IMR-90 (cell line): Measurements from ENCODE around the gene CYRIA. TPM values are rescaled to one million over a fixed set of nuclear protein-coding genes. Genes with fewer than 3 reads are reported as not detected.

Experiments
- ATAC-seq: fragments of 200-7000 bp; cut with Tn5 transposase; 2 replicates; pipeline ENCODE4 v1.9.1; 2020; ENCODE audit warnings: low read depth, mild to moderate bottlenecking, moderate library complexity
- BruUV-seq: library from RNA; stranded (reverse); fragments of 400-500 nt; replicated peaks from 2 replicates; lab custom pipeline; 2021; lab: Mats Ljungman, UMichigan
- CTCF ChIA-PET: fragments of 300-600 bp; formaldehyde crosslinking; extraction: SDS; loops from one replicate; lab custom pipeline; 2021; ENCODE audit warnings: antibody characterized with exemption; lab: Yijun Ruan, JAX
- POLR2A ChIA-PET: fragments of 300-600 bp; sonication (Branson Sonifier 250); formaldehyde crosslinking; loops from one replicate; lab custom pipeline; 2022; ENCODE audit warnings: antibody characterized with exemption; ENCODE audit not compliant: unreplicated experiment; lab: Charles Lee
- DNase-seq: peaks from one replicate; pipeline ENCODE4 v3.0.0; 2013
- H2AFZ ChIP-seq: replicated peaks from 2 replicates; pipeline ENCODE3; 2013; ENCODE audit warnings: low read length, mild to moderate bottlenecking; ENCODE audit not compliant: poor library complexity
- H2AK5ac ChIP-seq: 2 replicates; pipeline ENCODE4 v1.6.1; 2013; ENCODE audit warnings: low read depth, low read length, inconsistent platforms
- H2AK9ac ChIP-seq: replicated peaks from 2 replicates; pipeline ENCODE3; 2013; ENCODE audit warnings: mild to moderate bottlenecking, low read depth, low read length, moderate library complexity; ENCODE audit not compliant: poor library complexity
- H2BK120ac ChIP-seq: 2 replicates; pipeline ENCODE4 v1.6.1; 2013; ENCODE audit warnings: low read depth, low read length, inconsistent platforms
- H2BK15ac ChIP-seq: 3 replicates; pipeline ENCODE4 v1.6.1; 2013; ENCODE audit warnings: low read depth, low read length, inconsistent platforms
- H2BK20ac ChIP-seq: 2 replicates; pipeline ENCODE4 v1.6.1; 2013; ENCODE audit warnings: low read depth, mild to moderate bottlenecking, inconsistent platforms, low read length, moderate library complexity
- H2BK5ac ChIP-seq: 2 replicates; pipeline ENCODE4 v1.6.1; 2013; ENCODE audit warnings: mild to moderate bottlenecking, low read depth, low read length, inconsistent platforms; ENCODE audit not compliant: poor library complexity, severe bottlenecking
- H3K14ac ChIP-seq: replicated peaks from 2 replicates; pipeline ENCODE4 v1.6.1; 2013; ENCODE audit warnings: low read depth, low read length, inconsistent platforms
- H3K18ac ChIP-seq: 2 replicates; pipeline ENCODE4 v1.6.1; 2013; ENCODE audit warnings: low read depth, low read length, control low read depth
- H3K23ac ChIP-seq: 2 replicates; pipeline ENCODE4 v1.6.1; 2013; ENCODE audit warnings: low read depth, low read length, inconsistent platforms
- H3K27ac ChIP-seq: 2 replicates; pipeline ENCODE4 v1.5.1; 2013; ENCODE audit warnings: mild to moderate bottlenecking, control low read depth, low read length; ENCODE audit not compliant: insufficient read depth
- H3K27me3 ChIP-seq: 2 replicates; pipeline ENCODE4 v1.6.1; 2013; ENCODE audit warnings: low read length; ENCODE audit not compliant: control insufficient read depth, insufficient read depth
- H3K36me3 ChIP-seq: 2 replicates; pipeline ENCODE4 v1.6.1; 2013; ENCODE audit warnings: low read length, mixed read lengths; ENCODE audit not compliant: control insufficient read depth, insufficient read depth
- H3K4ac ChIP-seq: 2 replicates; pipeline ENCODE4 v1.6.1; 2013; ENCODE audit warnings: low read depth, low read length, inconsistent platforms
- H3K4me1 ChIP-seq: 2 replicates; pipeline ENCODE4 v1.6.1; 2013; ENCODE audit warnings: low read length, mixed read lengths; ENCODE audit not compliant: control insufficient read depth, insufficient read depth
- H3K4me2 ChIP-seq: 2 replicates; pipeline ENCODE4 v1.6.1; 2013; ENCODE audit warnings: low read depth, mild to moderate bottlenecking, control low read depth, low read length, moderate library complexity
- H3K4me3 ChIP-seq: 2 replicates; pipeline ENCODE4 v1.5.1; 2013; ENCODE audit warnings: low read depth, mild to moderate bottlenecking, control low read depth, low read length, moderate library complexity; ENCODE audit not compliant: insufficient read depth
- H3K56ac ChIP-seq: 2 replicates; pipeline ENCODE4 v1.6.1; 2013; ENCODE audit warnings: low read length, inconsistent platforms; ENCODE audit not compliant: insufficient read depth; ENCODE audit errors: extremely low read depth
- H3K79me1 ChIP-seq, 2 experiments: 2 replicates each; pipeline ENCODE4 v1.6.1; 2013; ENCODE audit warnings: low read length in 2 of 2, inconsistent platforms in 1 of 2, low read depth in 1 of 2
- H3K9ac ChIP-seq: 2 replicates; pipeline ENCODE4 v1.6.1; 2013; ENCODE audit warnings: low read depth, low read length, control low read depth
- H3K9me1 ChIP-seq: 2 replicates; pipeline ENCODE4 v1.6.1; 2013; ENCODE audit warnings: low read length, inconsistent platforms; ENCODE audit not compliant: insufficient read depth
- H3K9me3 ChIP-seq: 2 replicates; pipeline ENCODE4 v1.6.1; 2013; ENCODE audit warnings: low read length; ENCODE audit not compliant: control insufficient read depth, insufficient read depth
- H4K20me1 ChIP-seq: 2 replicates; pipeline ENCODE4 v1.6.1; 2013; ENCODE audit warnings: low read length, inconsistent platforms; ENCODE audit not compliant: insufficient read depth
- H4K5ac ChIP-seq: 2 replicates; pipeline ENCODE4 v1.6.1; 2013; ENCODE audit warnings: mild to moderate bottlenecking, low read depth, low read length, control low read depth
- H4K8ac ChIP-seq, 2 experiments: 2 replicates each; pipeline ENCODE4 v1.6.1; 2013; ENCODE audit warnings: low read depth in 2 of 2, low read length in 2 of 2, control low read depth in 1 of 2, inconsistent platforms in 1 of 2
- H4K91ac ChIP-seq: 2 replicates; pipeline ENCODE4 v1.6.1; 2013; ENCODE audit warnings: low read depth, low read length, inconsistent platforms; ENCODE audit not compliant: insufficient read depth
- CEBPB ChIP-seq: IDR thresholded peaks from 2 replicates; pipeline ENCODE4 v1.6.1; 2012; ENCODE audit warnings: low read depth, low read length, improper control_type of control experiment
- CHD1 ChIP-seq: IDR thresholded peaks from 2 replicates; pipeline ENCODE4 v1.6.1; 2012; ENCODE audit warnings: low read depth, low read length, improper control_type of control experiment
- MAFK ChIP-seq: IDR thresholded peaks from 2 replicates; pipeline ENCODE4 v1.6.1; 2012; ENCODE audit warnings: low read depth, low read length, improper control_type of control experiment
- MAZ ChIP-seq: IDR thresholded peaks from 2 replicates; pipeline ENCODE4 v1.6.1; 2012; ENCODE audit warnings: low read depth, mild to moderate bottlenecking, low read length, improper control_type of control experiment, moderate library complexity, borderline replicate concordance
- NFE2L2 ChIP-seq: fragments of 150-350 bp; IDR thresholded peaks from 2 replicates; pipeline ENCODE4 v1.6.1; 2016; ENCODE audit warnings: low read depth, mild to moderate bottlenecking, low read length
- RFX5 ChIP-seq: IDR thresholded peaks from 2 replicates; pipeline ENCODE4 v1.8.0; 2012; ENCODE audit warnings: low read depth, mild to moderate bottlenecking, low read length, moderate library complexity
- SMC3 ChIP-seq: fragments of 150-350 bp; IDR thresholded peaks from 2 replicates; pipeline ENCODE4 v1.6.1; 2016; ENCODE audit warnings: low read depth, mild to moderate bottlenecking, antibody characterized with exemption, low read length, moderate library complexity
- USF2 ChIP-seq: fragments of 150-350 bp; IDR thresholded peaks from 2 replicates; pipeline ENCODE4 v1.6.1; 2017; ENCODE audit warnings: mild to moderate bottlenecking, antibody characterized with exemption, low read length, low read depth
- WGBS, 2 experiments: methylation state at CpG; one replicate each; pipeline versions ENCODE4 v1.1.5 to v1.1.7; 2013; ENCODE audit warnings: missing lambda C conversion rate in 2 of 2; ENCODE audit not compliant: insufficient read length in 1 of 2; ENCODE audit errors: extremely low coverage in 2 of 2; 5-methylcytosine and 5-hydroxymethylcytosine counted together
- dilution Hi-C: fragments of 300-500 bp; cut with HindIII; formaldehyde crosslinking; loops from one replicate; pipeline ENCODE4 v1.14.3; 2018; ENCODE audit warnings: low sequenced_read_pairs; ENCODE audit not compliant: unreplicated experiment
- in situ Hi-C: fragments of 300-500 bp; cut with MboI; formaldehyde crosslinking; loops from 3 replicates; pipeline ENCODE4 v1.14.3; 2019; ENCODE audit warnings: low sequenced_read_pairs, inconsistent platforms, mixed read lengths
- intact Hi-C: fragments of 100-400 bp; cut with micrococcal nuclease; formaldehyde crosslinking; loops from 2 replicates; pipeline ENCODE4 v1.10.0; 2022
- polyA plus RNA-seq, 3 experiments: library from polyadenylated mRNA; depleted of rRNA; stranded (reverse); fragments of >200 nt; gene quantifications; 2 replicates each; pipeline ENCODE4 v1.2.3, GENCODE V29; 2012; ENCODE audit warnings: low replicate concordance in 1 of 3
- total RNA-seq: library from RNA; depleted of rRNA; stranded (reverse); fragments of >200 nt; gene quantifications from 2 replicates; pipeline ENCODE4 v1.2.3, GENCODE V29; 2012

Gene CYRIA
- total and polyA plus RNA-seq, 2 of the 4 experiments (the other 2 are of a cell fraction) = 1.7 to 3.8 TPM

- H3K9me3 ChIP-seq = no peaks in the 10 kb centered on the region
- H3K4me3 ChIP-seq = no peak overlapping the region
- CTCF ChIA-PET = interaction anchor here (0.9 kb wide), 1 partner anchor 135 kb away, joined by 3 read pairs; no protein-coding TSS in a partner anchor
- H3K27ac ChIP-seq = peak overlapping the region; percentile 60; the same call in 1 of the 2 replicates
- peaks cover 38% of the 10 kb centered on the region for H3K4me1 ChIP-seq
- H3K9me1 ChIP-seq = peaks cover 4% of the 10 kb centered on the region; the same call in 1 of the 2 replicates
- H2BK120ac ChIP-seq = peak overlapping the region; percentile 44
- no peak overlapping the region for H2AFZ ChIP-seq
- H3K4me2 ChIP-seq = peak overlapping the region; percentile 40; the same call in 1 of the 2 replicates
- no peak overlapping the region for H3K4ac ChIP-seq
- no peaks in the 10 kb centered on the region for H4K20me1 ChIP-seq
- H2BK5ac ChIP-seq = peak overlapping the region; percentile 84
- peak overlapping the region; percentile 64; the same call in 1 of the 3 replicates for H2BK15ac ChIP-seq
- no peak overlapping the region for H2AK9ac ChIP-seq
- H4K5ac ChIP-seq = peak overlapping the region; percentile 86; the same call in 1 of the 2 replicates
- H3K14ac ChIP-seq = peak overlapping the region; percentile 33; the same call in 1 of the 2 replicates
- peak overlapping the region; percentile 13; the same call in 1 of the 2 replicates for H2AK5ac ChIP-seq
- H3K23ac ChIP-seq = peak overlapping the region; percentile 32; the same call in 1 of the 2 replicates
- POLR2A ChIA-PET = no interaction called here
- H3K79me1 ChIP-seq = no peaks in the 10 kb centered on the region
- peak overlapping the region; percentile 20 to 62; a peak in 2 of 4 replicates for H4K8ac ChIP-seq
- intact Hi-C loops (loop anchor here (2.0 to 10.0 kb wide), 2 partner anchors 28 to 888 kb away; no protein-coding TSS in a partner anchor), in situ Hi-C loops (no loop called here), dilution Hi-C loops (no loop called here)
- 60% methylated on average over 1 of the region's 4 CpGs; no CpG with 5 or more reads in 1 of the 2 experiments for WGBS, 2 experiments
- peaks cover 12% of the 10 kb centered on the region for H3K36me3 ChIP-seq
- no peak for ATAC-seq
- peak; percentile 20 for DNase-seq
- no peaks in the 10 kb centered on the region for H3K27me3 ChIP-seq
- peak overlapping the region; percentile 52 for H2BK20ac ChIP-seq
- BruUV-seq = no TSS peak
- no peak overlapping the region for H3K56ac ChIP-seq
- H3K9ac ChIP-seq = no peak overlapping the region
- H4K91ac ChIP-seq = peak overlapping the region; percentile 48; the same call in 1 of the 2 replicates
- TF ChIP-seq SMC3 (no peak), USF2 (no peak), CEBPB (no peak), CHD1 (0 out of 2 replicates have a peak, but pooled peaks have one; percentile 45), MAZ (no peak), MAFK (no peak), RFX5 (no peak), NFE2L2 (no peak)
- peak overlapping the region; percentile 94 for H3K18ac ChIP-seq
These were observed 43.1 kb downstream of the CYRIA start for GRCh38 chr2:16622399-16622968.
